Measurements from ENCODE around the gene SNX17. TPM values are rescaled to one million over a fixed set of nuclear protein-coding genes. Genes with fewer than 3 reads are reported as not detected.
"Not testable (repeated sequence)": the region's sequence is repeated elsewhere in the genome, so short reads cannot be mapped to it uniquely, and the experiment has no call there.

Gene SNX17
- total RNA-seq, 1 donor from 2014 or later = 86.8 TPM

GRCh38 chr2:27393225-27393624 is 22.8 kb downstream of the SNX17 start:
- DNase-seq (ENCODE audit: extremely low read depth, low read depth, low spot score) = no peak

- no peak for DNase-seq (ENCODE audit: extremely low read depth, low read depth, low spot score)
These were observed 28.5 kb downstream of the SNX17 start for GRCh38 chr2:27398962-27399361.

GRCh38 chr2:27400348-27401135 is 30.1 kb downstream of the SNX17 start:
- no peak for DNase-seq (ENCODE audit: extremely low read depth, low read depth, low spot score)

GRCh38 chr2:27407798-27408491 is 37.5 kb downstream of the SNX17 start:
- DNase-seq (ENCODE audit: extremely low read depth, low read depth, low spot score) = no peak

- DNase-seq (ENCODE audit: extremely low read depth, low read depth, low spot score) = no peak
These were observed 38.3 kb downstream of the SNX17 start for GRCh38 chr2:27408601-27409320.

- DNase-seq (ENCODE audit: extremely low read depth, low read depth, low spot score) = no peak
These were observed 39.1 kb downstream of the SNX17 start, which contains the start of gene PPM1G for GRCh38 chr2:27409321-27410073. PPM1G (minus strand) TSS chr2:27409591; CDS start chr2:27409422, 169 bp downstream.

GRCh38 chr2:27412419-27413152 is 42.2 kb downstream of the SNX17 start:
- DNase-seq (ENCODE audit: extremely low read depth, low read depth, low spot score) = no peak

GRCh38 chr2:27416151-27416550 is 45.7 kb downstream of the SNX17 start:
- no peak for DNase-seq (ENCODE audit: extremely low read depth, low read depth, low spot score)

- no peak for DNase-seq (ENCODE audit: extremely low read depth, low read depth, low spot score)
These were observed 50.6 kb downstream of the SNX17 start for GRCh38 chr2:27420996-27421395.

GRCh38 chr2:27421660-27422250 is 51.3 kb downstream of the SNX17 start:
- DNase-seq (ENCODE audit: extremely low read depth, low read depth, low spot score) = no peak

- no peak for DNase-seq (ENCODE audit: extremely low read depth, low read depth, low spot score)
These were observed 52.5 kb downstream of the SNX17 start for GRCh38 chr2:27422958-27423357.

- not testable (repeated sequence) for DNase-seq (ENCODE audit: extremely low read depth, low read depth, low spot score)
These were observed 54.6 kb downstream of the SNX17 start for GRCh38 chr2:27425039-27425438.

Other genes with a start within 250 kb of the SNX17 start
- gene ABHD1, start 246.8 kb upstream of the SNX17 start, total RNA-seq = not detected in 2 replicates
- gene PREB, start 236.0 kb upstream of the SNX17 start, total RNA-seq = 53.2 and 66.4 TPM in 2 replicates
- gene PRR30, start 231.2 kb upstream of the SNX17 start, total RNA-seq = not detected in 2 replicates
- gene TCF23, start 221.6 kb upstream of the SNX17 start, total RNA-seq = not detected in 2 replicates
- 106 and 748 TPM in 2 replicates for gene ATRAID, start 158.6 kb upstream of the SNX17 start, total RNA-seq
- 19.0 and 24.6 TPM in 2 replicates for gene SLC5A6, start 158.3 kb upstream of the SNX17 start, total RNA-seq
- gene CAD, start 153.2 kb upstream of the SNX17 start, total RNA-seq = 41.1 and 56.5 TPM in 2 replicates
- 5.9 and 6.5 TPM in 2 replicates for gene SLC30A3, start 107.6 kb upstream of the SNX17 start, total RNA-seq
- gene DNAJC5G, start 95.2 kb upstream of the SNX17 start, total RNA-seq = 0.47 TPM in 1 of 2 replicates, not detected in the other
- gene TRIM54, start 88.2 kb upstream of the SNX17 start, total RNA-seq = 0.12 TPM in 1 of 2 replicates, not detected in the other
- gene UCN, start 62.2 kb upstream of the SNX17 start, total RNA-seq = 1.4 TPM in 1 of 2 replicates, not detected in the other
- gene MPV17, start 47.5 kb upstream of the SNX17 start, total RNA-seq = 103 and 117 TPM in 2 replicates
- 41.4 and 43.8 TPM in 2 replicates for gene GTF3C2, start 13.9 kb upstream of the SNX17 start, total RNA-seq
- gene EIF2B4, start 278 bp upstream of the SNX17 start, total RNA-seq = 44.4 and 53.2 TPM in 2 replicates
- 10.0 and 10.7 TPM in 2 replicates for gene ZNF513, start 10.1 kb downstream of the SNX17 start, total RNA-seq
- 91.9 and 98.8 TPM in 2 replicates for gene PPM1G, start 39.0 kb downstream of the SNX17 start, total RNA-seq
- 117 and 130 TPM in 2 replicates for gene NRBP1, start 58.0 kb downstream of the SNX17 start, total RNA-seq
- gene KRTCAP3, start 71.8 kb downstream of the SNX17 start, total RNA-seq = not detected in 2 replicates
- 13.9 and 26.8 TPM in 2 replicates for gene IFT172, start 119.1 kb downstream of the SNX17 start, total RNA-seq
- gene FNDC4, start 124.6 kb downstream of the SNX17 start, total RNA-seq = 27.5 and 34.3 TPM in 2 replicates
- 0.88 and 1.8 TPM in 2 replicates for gene GCKR, start 126.2 kb downstream of the SNX17 start, total RNA-seq
- gene ZNF512, start 212.4 kb downstream of the SNX17 start, total RNA-seq = 18.8 and 24.9 TPM in 2 replicates

Data from glomerular endothelial cell (primary cell).